ENCODE measurements around the gene CERCAM. TPM values are rescaled to one million over a fixed set of nuclear protein-coding genes. Genes with fewer than 3 reads are reported as not detected.
A peak's percentile ranks its signal among the peaks of the same experiment; 100 is the strongest.
"Not testable (repeated sequence)": the region's sequence is repeated elsewhere in the genome, so short reads cannot be mapped to it uniquely, and the experiment has no call there.

The CERCAM gene
- total RNA-seq, 4 donors from 2014 or later: 2.2 to 18.3 (median 6.2) TPM

DNA sequence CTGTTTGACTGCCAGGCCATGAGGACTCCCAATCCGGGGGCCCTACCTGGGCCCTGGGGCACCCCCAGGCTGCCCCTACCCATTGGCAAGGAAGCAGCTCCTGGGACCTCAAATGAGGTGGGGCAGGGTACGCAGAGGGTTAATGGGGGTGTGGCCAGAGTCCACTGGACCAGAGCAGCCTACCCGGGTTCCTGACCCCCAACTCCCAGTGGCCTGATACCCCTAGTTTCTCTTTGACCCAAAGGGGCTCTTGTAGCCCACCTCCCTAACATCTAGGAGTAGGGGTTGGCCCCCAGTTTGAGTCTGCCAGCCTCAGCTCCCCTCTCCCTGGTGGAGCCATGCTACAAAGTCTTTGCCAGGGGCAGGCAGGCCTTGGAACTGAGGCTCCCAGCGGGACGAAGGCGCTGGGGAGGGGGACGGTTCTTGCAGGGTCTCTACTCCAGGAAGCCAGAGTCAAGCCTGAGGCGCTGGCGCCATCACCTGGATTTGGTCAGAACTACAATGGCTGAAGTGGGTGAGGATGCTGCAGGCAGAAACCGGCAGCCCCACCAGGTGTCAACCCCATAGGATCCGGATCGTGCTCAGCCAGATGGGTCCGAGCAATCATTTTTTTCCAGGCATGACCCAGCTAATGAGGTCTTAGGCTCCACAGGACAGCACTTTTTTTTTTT, 8.4 kb upstream of the CERCAM start:
- intact Hi-C loops (cut with DNase I): loop anchor here (10.0 kb wide), 1 partner anchor 47 kb away; no protein-coding TSS in a partner anchor
- Histone ChIP-seq H3K4me1 (peaks cover 0 to 18% (median 0%) of the 10 kb centered on the region in 3 donors), H3K27ac (no peak overlapping the region), H3K4me3 (no peak overlapping the region), H3K36me3 (no peaks in the 10 kb centered on the region), H3K27me3 (peaks cover 0 to 62% (median 0%) of the 10 kb centered on the region in 4 donors), H3K9me3 (no peaks in the 10 kb centered on the region)
- no peak for TF ChIP-seq POLR2A (IDR thresholded peaks at IDR 0.05)
- TF ChIP-seq, protein P1, sequence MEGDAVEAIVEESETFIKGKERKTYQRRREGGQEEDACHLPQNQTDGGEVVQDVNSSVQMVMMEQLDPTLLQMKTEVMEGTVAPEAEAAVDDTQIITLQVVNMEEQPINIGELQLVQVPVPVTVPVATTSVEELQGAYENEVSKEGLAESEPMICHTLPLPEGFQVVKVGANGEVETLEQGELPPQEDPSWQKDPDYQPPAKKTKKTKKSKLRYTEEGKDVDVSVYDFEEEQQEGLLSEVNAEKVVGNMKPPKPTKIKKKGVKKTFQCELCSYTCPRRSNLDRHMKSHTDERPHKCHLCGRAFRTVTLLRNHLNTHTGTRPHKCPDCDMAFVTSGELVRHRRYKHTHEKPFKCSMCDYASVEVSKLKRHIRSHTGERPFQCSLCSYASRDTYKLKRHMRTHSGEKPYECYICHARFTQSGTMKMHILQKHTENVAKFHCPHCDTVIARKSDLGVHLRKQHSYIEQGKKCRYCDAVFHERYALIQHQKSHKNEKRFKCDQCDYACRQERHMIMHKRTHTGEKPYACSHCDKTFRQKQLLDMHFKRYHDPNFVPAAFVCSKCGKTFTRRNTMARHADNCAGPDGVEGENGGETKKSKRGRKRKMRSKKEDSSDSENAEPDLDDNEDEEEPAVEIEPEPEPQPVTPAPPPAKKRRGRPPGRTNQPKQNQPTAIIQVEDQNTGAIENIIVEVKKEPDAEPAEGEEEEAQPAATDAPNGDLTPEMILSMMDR (IDR thresholded peaks at IDR 0.05): peak in 5 of 6 experiments; percentile 10 to 56 (median 44)
- no peak for DNase-seq
- 13 to 23% methylated on average over 6 to 9 of the region's 13 CpGs for WGBS, 2 donors

DNA sequence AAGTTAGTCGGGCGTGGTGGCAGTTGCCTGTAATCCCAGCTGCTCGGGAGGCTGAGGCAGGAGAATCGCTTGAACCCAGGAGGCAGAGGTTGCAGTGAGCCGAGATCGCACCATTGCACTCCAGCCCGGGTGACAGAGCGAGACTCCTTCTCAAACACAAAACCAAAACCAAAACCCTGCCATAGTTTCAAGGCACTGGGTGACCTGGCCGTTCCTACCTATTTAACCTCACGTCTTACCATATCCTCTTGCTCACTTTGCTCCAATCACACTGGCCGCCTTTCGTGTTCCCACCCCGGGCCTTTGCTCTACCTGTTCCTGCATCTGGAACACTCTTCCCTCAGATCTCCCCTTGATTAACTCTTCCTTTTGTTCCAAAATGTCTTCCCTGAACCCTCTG, 6.9 kb upstream of the CERCAM start:
- H3K27me3 ChIP-seq: peaks cover 0 to 57% (median 0%) of the 10 kb centered on the region in 4 donors

DNA sequence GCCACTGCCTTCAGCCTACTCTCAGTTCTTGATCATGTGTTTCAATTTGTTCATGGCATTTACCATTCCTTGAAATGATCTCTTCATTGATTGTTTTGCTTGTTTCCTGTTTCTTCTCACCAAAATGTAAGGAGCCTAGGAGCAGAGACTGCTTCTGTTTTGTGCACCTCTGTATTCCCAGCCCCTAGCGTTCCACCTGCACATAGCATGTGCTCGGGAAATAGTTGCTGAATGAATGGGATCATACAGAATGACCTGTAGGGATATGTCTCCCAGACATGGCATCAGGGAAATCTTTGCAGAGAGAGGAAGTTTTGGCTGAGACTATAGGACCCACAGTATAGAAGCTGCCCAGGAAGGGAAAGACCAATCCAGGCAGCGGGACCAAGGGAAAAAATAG, 6.2 kb upstream of the CERCAM start:
- peaks cover 0 to 53% (median 0%) of the 10 kb centered on the region in 4 donors for H3K27me3 ChIP-seq
- no peak overlapping the region for H3K27ac ChIP-seq
- no peaks in the 10 kb centered on the region for H3K36me3 ChIP-seq
- TF ChIP-seq, protein P1 (IDR thresholded peaks at IDR 0.05): peak in 1 of 6 experiments; percentile 32
- TF ChIP-seq POLR2A (IDR thresholded peaks at IDR 0.05): no peak
- peaks cover 7 to 27% (median 7%) of the 10 kb centered on the region in 3 donors for H3K4me1 ChIP-seq
- H3K9me3 ChIP-seq: no peaks in the 10 kb centered on the region
- no peak overlapping the region for H3K4me3 ChIP-seq
- intact Hi-C loops (cut with DNase I): loop anchor here (10.0 kb wide), 1 partner anchor 50 kb away; no protein-coding TSS in a partner anchor
- WGBS, 2 donors: 70 to 77% methylated on average over 3 of the region's 3 CpGs
- no peak for DNase-seq

More for the DNA sequence above, 6.9 kb upstream of the CERCAM start:
- H3K36me3 ChIP-seq, DNase-seq, H3K4me3 ChIP-seq, H3K9me3 ChIP-seq, H3K27ac ChIP-seq: not testable (repeated sequence)
- intact Hi-C loops (cut with DNase I): loop anchor here (10.0 kb wide), 1 partner anchor 49 kb away; no protein-coding TSS in a partner anchor
- WGBS, 2 donors: 82 to 84% methylated on average over 13 of the region's 13 CpGs
- H3K4me1 ChIP-seq: peaks cover 0 to 19% (median under 1%) of the 10 kb centered on the region in 3 donors

- H3K27me3 ChIP-seq: peaks cover 0 to 52% (median 0%) of the 10 kb centered on the region in 4 donors
- 60 to 64% methylated on average over 2 of the region's 2 CpGs for whole genome bisulfite sequencing, 2 donors
- intact Hi-C loops (cut with DNase I): loop anchor here (10.0 kb wide), 1 partner anchor 50 kb away; no protein-coding TSS in a partner anchor
Measured at GRCh38 chr9:128415281-128415680, 5.4 kb upstream of the CERCAM start.

GRCh38 chr9:128416014-128416413, 4.6 kb upstream of the CERCAM start:
- WGBS, 2 donors: 35 to 39% methylated on average over 6 of the region's 6 CpGs
- Histone ChIP-seq H3K27ac (peak overlapping the region in 1 of 4 donors; percentile 48), H3K36me3 (no peaks in the 10 kb centered on the region), H3K27me3 (peaks cover 0 to 52% (median 0%) of the 10 kb centered on the region in 4 donors), H3K4me3 (no peak overlapping the region), H3K4me1 (peaks cover 15 to 42% (median 20%) of the 10 kb centered on the region in 3 donors), H3K9me3 (no peaks in the 10 kb centered on the region)
- TF ChIP-seq, protein P1 (IDR thresholded peaks at IDR 0.05): no peak
- TF ChIP-seq POLR2A (IDR thresholded peaks at IDR 0.05): no peak
- no peak for DNase-seq
- intact Hi-C loops (cut with DNase I): loop anchor here (10.0 kb wide), 1 partner anchor 51 kb away; no protein-coding TSS in a partner anchor

More at GRCh38 chr9:128415281-128415680, 5.4 kb upstream of the CERCAM start:
- TF ChIP-seq, protein P1 (IDR thresholded peaks at IDR 0.05): no peak
- no peak for TF ChIP-seq POLR2A (IDR thresholded peaks at IDR 0.05)
- Histone ChIP-seq H3K36me3 (no peaks in the 10 kb centered on the region), H3K9me3 (no peaks in the 10 kb centered on the region), H3K4me1 (peaks cover 14 to 35% (median 16%) of the 10 kb centered on the region in 3 donors), H3K4me3 (no peak overlapping the region), H3K27ac (peak overlapping the region in 1 of 4 donors; percentile 48)
- DNase-seq: no peak

Measured in esophagus squamous epithelium (tissue), 5 donors.